NCI-H345 treated with DMSO at 0.1 percent for 48 hours (cell line): ENCODE results near the gene DPEP2NB.
"Not testable (repeated sequence)": the region's sequence is repeated elsewhere in the genome, so short reads cannot be mapped to it uniquely, and the experiment has no call there.

ENCODE experiments used
- DNase-seq: peaks from one replicate; lab custom pipeline; 2025; ENCODE audit not compliant: unreplicated experiment; lab: John Stamatoyannopoulos, UW

Gene DPEP2NB

GRCh38 chr16:68015681-68016080 is at the start of gene DPEP2NB:
Gene DPEP2NB, minus strand, starts transcription at chr16:68015911. Its CDS starts 141 bp downstream, at chr16:68015770.
- DNase-seq, result no peak

- DNase-seq, result peak; percentile 7
Observed at GRCh38 chr16:68064791-68065365, 49.2 kb upstream of the DPEP2NB start.

GRCh38 chr16:68062910-68063393 is 47.2 kb upstream of the DPEP2NB start:
- DNase-seq, result no peak

- no peak for DNase-seq
Observed at GRCh38 chr16:68061396-68061795, 45.7 kb upstream of the DPEP2NB start.

GRCh38 chr16:68059804-68060203 is 44.1 kb upstream of the DPEP2NB start:
- DNase-seq, result no peak

GRCh38 chr16:68055395-68055794 is 39.7 kb upstream of the DPEP2NB start:
- no peak for DNase-seq

- no peak for DNase-seq
Observed at GRCh38 chr16:68049449-68049848, 33.7 kb upstream of the DPEP2NB start.

GRCh38 chr16:68047987-68048386 is 32.3 kb upstream of the DPEP2NB start:
- DNase-seq, result no peak

GRCh38 chr16:68046106-68046505 is 30.4 kb upstream of the DPEP2NB start:
- no peak for DNase-seq

- no peak for DNase-seq
Observed at GRCh38 chr16:68041783-68042182, 26.1 kb upstream of the DPEP2NB start.

- peak; percentile 31 for DNase-seq
Observed at GRCh38 chr16:68040506-68041288, 25.0 kb upstream of the DPEP2NB start.

- DNase-seq, result no peak
Observed at GRCh38 chr16:68037841-68038597, 22.3 kb upstream of the DPEP2NB start.

GRCh38 chr16:68035227-68035626 is 19.5 kb upstream of the DPEP2NB start:
- no peak for DNase-seq

- DNase-seq, result no peak
Observed at GRCh38 chr16:68033101-68033500, 17.4 kb upstream of the DPEP2NB start.

- no peak for DNase-seq
Observed at GRCh38 chr16:68031951-68032350, 16.2 kb upstream of the DPEP2NB start.

GRCh38 chr16:68030108-68030507 is 14.4 kb upstream of the DPEP2NB start:
- not testable (repeated sequence) for DNase-seq

- DNase-seq, result no peak
Observed at GRCh38 chr16:68028996-68029395, 13.3 kb upstream of the DPEP2NB start.

- peak; percentile 38 for DNase-seq
Observed at GRCh38 chr16:68022728-68023537, 7.2 kb upstream of the DPEP2NB start, which contains the start of the genes DDX28 and DUS2. Gene DDX28, minus strand, starts transcription at chr16:68023232. Its CDS starts 30 bp downstream, at chr16:68023202. Gene DUS2, plus strand, starts transcription at chr16:68023284. Its CDS starts 14,740 bp downstream, at chr16:68038024.

GRCh38 chr16:68022278-68022727 is 6.6 kb upstream of the DPEP2NB start:
- DNase-seq, result no peak

- no peak for DNase-seq
Observed at GRCh38 chr16:68021490-68021889, 5.8 kb upstream of the DPEP2NB start.
